Panc1 (cell line): Measurements from ENCODE around the gene RNGTT. TPM values are rescaled to one million over a fixed set of nuclear protein-coding genes. Genes with fewer than 3 reads are reported as not detected.

Source experiments
- ATAC-seq: fragments of 200-7000 bp; cut with Tn5 transposase; 2 replicates; pipeline ENCODE4 v1.9.1; 2020; ENCODE audit warnings: mild to moderate bottlenecking, moderate library complexity
- BruUV-seq: library from RNA; stranded (reverse); fragments of 400-500 nt; replicated peaks from 2 replicates; lab custom pipeline; 2021; lab: Mats Ljungman, UMichigan
- CTCF ChIA-PET: fragments of 300-600 bp; sonication (Branson Sonifier 250); formaldehyde crosslinking; loops from one replicate; lab custom pipeline; 2022; ENCODE audit warnings: antibody characterized with exemption; lab: Charles Lee
- POLR2A ChIA-PET: fragments of 300-600 bp; sonication (Branson Sonifier 250); formaldehyde crosslinking; loops from one replicate; lab custom pipeline; 2022; ENCODE audit warnings: antibody characterized with exemption; lab: Charles Lee
- DNase-seq: peaks from one replicate; pipeline ENCODE4 v3.0.0-alpha.2; 2010; ENCODE audit warnings: low read depth, low spot score
- H3K27ac ChIP-seq: 2 replicates; pipeline ENCODE4 v1.5.1; 2011; ENCODE audit warnings: mild to moderate bottlenecking, low read length, inconsistent platforms
- H3K27me3 ChIP-seq: fragments of 200-500 bp; sonication (Bioruptor generic); 2 replicates; pipeline ENCODE4 v1.6.0; 2014; ENCODE audit warnings: low read length, inconsistent platforms; ENCODE audit not compliant: control insufficient read depth, insufficient read depth
- H3K36me3 ChIP-seq: fragments of 200-500 bp; sonication (Bioruptor generic); 2 replicates; pipeline ENCODE4 v1.5.1; 2014; ENCODE audit warnings: inconsistent platforms, mild to moderate bottlenecking, low read length, moderate library complexity; ENCODE audit not compliant: control insufficient read depth, insufficient read depth
- H3K4me1 ChIP-seq: 2 replicates; pipeline ENCODE4 v1.5.1; 2011; ENCODE audit warnings: inconsistent platforms, mild to moderate bottlenecking, low read length, moderate library complexity; ENCODE audit not compliant: control insufficient read depth, insufficient read depth
- H3K4me3 ChIP-seq, 2 experiments: 2 replicates each; pipeline ENCODE4 v1.5.1; 2011 to 2012; ENCODE audit warnings: low read depth in 2 of 2, low read length in 2 of 2, mild to moderate bottlenecking in 2 of 2, inconsistent platforms in 1 of 2, moderate library complexity in 1 of 2
- H3K9me3 ChIP-seq: fragments of 200-500 bp; sonication (Bioruptor generic); 2 replicates; pipeline ENCODE4 v1.5.1; 2014; ENCODE audit warnings: low read depth, mild to moderate bottlenecking, inconsistent platforms, low read length, moderate library complexity; ENCODE audit not compliant: control insufficient read depth, insufficient read depth
- POLR2AphosphoS5 ChIP-seq: IDR thresholded peaks from 2 replicates; pipeline ENCODE4 v1.6.1; 2012; ENCODE audit warnings: mild to moderate bottlenecking, low read depth, low read length, moderate library complexity
- SIN3A ChIP-seq: IDR thresholded peaks from 2 replicates; pipeline ENCODE4 v1.6.1; 2012; ENCODE audit warnings: low read depth, mild to moderate bottlenecking, low read length, moderate library complexity, borderline replicate concordance; ENCODE audit not compliant: insufficient read depth
- TCF7L2 ChIP-seq: IDR thresholded peaks from 2 replicates; pipeline ENCODE4 v1.6.1; 2011; ENCODE audit warnings: mild to moderate bottlenecking, low read depth, low read length, inconsistent platforms
- in situ Hi-C: cut with HindIII; loops from 2 replicates; pipeline ENCODE4 v1.10.0; 2016; ENCODE audit warnings: low sequenced_read_pairs, low pct_unique_long_range_greater_than_20kb
- intact Hi-C: fragments of 100-400 bp; cut with micrococcal nuclease; formaldehyde crosslinking; loops from one replicate; pipeline ENCODE4 v1.10.0; 2022; ENCODE audit not compliant: unreplicated experiment
- total RNA-seq: library from RNA; stranded (reverse); gene quantifications from one replicate; pipeline ENCODE4 v1.2.1, GENCODE V29; 2021; ENCODE audit not compliant: unreplicated experiment
- TF ChIP-seq, protein P1 (sequence below), 2 experiments: IDR thresholded peaks; 2 replicates each; pipeline ENCODE4 v1.6.1; 2011 to 2012; ENCODE audit warnings: low read depth in 2 of 2, control low read depth in 1 of 2, low read length in 1 of 2, mild to moderate bottlenecking in 1 of 2, moderate library complexity in 1 of 2; ENCODE audit not compliant: insufficient read depth in 1 of 2
- TF ChIP-seq, protein P2 (sequence below): fragments of 450-650 bp; IDR thresholded peaks from 2 replicates; pipeline ENCODE4 v1.5.1; 2017; ENCODE audit warnings: mild to moderate bottlenecking

RNGTT gene
- total RNA-seq, 1 experiment from 2014 or later = 21.2 TPM

DNA sequence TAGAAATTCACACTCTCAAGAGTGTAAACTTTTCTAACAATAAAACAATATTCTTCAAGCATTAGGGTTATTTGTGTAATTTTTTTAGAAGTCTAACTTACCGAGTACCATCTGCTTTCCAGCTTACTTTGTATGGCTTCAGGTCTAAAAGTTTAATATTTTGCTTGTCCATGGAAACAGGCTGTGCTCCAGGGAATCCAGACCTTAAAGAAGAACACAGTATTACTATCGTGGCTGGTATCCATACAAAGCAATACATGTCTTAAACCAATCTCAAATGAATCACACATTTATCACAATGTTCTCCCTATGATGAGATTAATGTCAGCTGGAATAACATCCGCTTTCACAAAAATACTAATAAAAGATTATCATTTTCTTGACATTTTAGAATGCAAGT lies 73.0 kb downstream of the RNGTT start:
- in situ Hi-C loops (no loop called here), intact Hi-C loops (no loop called here)
- no TSS peak for BruUV-seq
- ChIA-PET CTCF (interaction anchor here (0.6 kb wide), 1 partner anchor 9 kb away, joined by 6 read pairs; no protein-coding TSS in a partner anchor), POLR2A (no interaction called here)
- Histone ChIP-seq H3K9me3 (peaks cover under 1% of the 10 kb centered on the region; the same call in 1 of the 2 replicates), H3K27me3 (no peaks in the 10 kb centered on the region), H3K36me3 (peaks cover 5% of the 10 kb centered on the region), H3K27ac (no peak overlapping the region), H3K4me3 (no peak overlapping the region), H3K4me1 (no peaks in the 10 kb centered on the region)
- DNase-seq = no peak
- no peak for TF ChIP-seq POLR2AphosphoS5
- TF ChIP-seq TCF7L2 = no peak
- TF ChIP-seq SIN3A = no peak
- TF ChIP-seq, protein P1, sequence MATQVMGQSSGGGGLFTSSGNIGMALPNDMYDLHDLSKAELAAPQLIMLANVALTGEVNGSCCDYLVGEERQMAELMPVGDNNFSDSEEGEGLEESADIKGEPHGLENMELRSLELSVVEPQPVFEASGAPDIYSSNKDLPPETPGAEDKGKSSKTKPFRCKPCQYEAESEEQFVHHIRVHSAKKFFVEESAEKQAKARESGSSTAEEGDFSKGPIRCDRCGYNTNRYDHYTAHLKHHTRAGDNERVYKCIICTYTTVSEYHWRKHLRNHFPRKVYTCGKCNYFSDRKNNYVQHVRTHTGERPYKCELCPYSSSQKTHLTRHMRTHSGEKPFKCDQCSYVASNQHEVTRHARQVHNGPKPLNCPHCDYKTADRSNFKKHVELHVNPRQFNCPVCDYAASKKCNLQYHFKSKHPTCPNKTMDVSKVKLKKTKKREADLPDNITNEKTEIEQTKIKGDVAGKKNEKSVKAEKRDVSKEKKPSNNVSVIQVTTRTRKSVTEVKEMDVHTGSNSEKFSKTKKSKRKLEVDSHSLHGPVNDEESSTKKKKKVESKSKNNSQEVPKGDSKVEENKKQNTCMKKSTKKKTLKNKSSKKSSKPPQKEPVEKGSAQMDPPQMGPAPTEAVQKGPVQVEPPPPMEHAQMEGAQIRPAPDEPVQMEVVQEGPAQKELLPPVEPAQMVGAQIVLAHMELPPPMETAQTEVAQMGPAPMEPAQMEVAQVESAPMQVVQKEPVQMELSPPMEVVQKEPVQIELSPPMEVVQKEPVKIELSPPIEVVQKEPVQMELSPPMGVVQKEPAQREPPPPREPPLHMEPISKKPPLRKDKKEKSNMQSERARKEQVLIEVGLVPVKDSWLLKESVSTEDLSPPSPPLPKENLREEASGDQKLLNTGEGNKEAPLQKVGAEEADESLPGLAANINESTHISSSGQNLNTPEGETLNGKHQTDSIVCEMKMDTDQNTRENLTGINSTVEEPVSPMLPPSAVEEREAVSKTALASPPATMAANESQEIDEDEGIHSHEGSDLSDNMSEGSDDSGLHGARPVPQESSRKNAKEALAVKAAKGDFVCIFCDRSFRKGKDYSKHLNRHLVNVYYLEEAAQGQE (IDR thresholded peaks at IDR 0.05; ENCODE audit: insufficient read depth in 1 of 2, low read depth in 2 of 2, low read length in 1 of 2) = no peak
- TF ChIP-seq, protein P2, sequence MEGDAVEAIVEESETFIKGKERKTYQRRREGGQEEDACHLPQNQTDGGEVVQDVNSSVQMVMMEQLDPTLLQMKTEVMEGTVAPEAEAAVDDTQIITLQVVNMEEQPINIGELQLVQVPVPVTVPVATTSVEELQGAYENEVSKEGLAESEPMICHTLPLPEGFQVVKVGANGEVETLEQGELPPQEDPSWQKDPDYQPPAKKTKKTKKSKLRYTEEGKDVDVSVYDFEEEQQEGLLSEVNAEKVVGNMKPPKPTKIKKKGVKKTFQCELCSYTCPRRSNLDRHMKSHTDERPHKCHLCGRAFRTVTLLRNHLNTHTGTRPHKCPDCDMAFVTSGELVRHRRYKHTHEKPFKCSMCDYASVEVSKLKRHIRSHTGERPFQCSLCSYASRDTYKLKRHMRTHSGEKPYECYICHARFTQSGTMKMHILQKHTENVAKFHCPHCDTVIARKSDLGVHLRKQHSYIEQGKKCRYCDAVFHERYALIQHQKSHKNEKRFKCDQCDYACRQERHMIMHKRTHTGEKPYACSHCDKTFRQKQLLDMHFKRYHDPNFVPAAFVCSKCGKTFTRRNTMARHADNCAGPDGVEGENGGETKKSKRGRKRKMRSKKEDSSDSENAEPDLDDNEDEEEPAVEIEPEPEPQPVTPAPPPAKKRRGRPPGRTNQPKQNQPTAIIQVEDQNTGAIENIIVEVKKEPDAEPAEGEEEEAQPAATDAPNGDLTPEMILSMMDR = no peak
- no peak for ATAC-seq

DNA sequence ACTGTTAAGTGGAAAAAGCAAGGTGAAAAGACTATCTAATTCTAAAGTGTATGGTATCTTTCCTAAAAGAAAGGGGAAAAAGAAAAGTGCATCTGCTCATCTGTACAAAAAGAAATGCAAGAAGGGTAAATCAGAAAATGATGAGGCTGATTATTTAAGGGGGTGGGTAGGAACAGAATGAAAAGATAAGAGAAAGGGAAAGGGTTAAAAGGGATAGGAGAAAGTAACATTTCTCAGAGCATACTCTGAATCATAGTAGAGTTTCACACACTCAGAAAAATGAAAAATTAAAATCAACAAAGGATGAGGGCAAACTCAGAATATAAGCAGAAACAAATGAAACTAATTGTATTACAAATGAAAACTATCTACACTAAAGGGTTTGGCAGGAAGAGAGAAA lies 79.1 kb downstream of the RNGTT start:
- DNase-seq (no peak), ATAC-seq (no peak)
- POLR2A ChIA-PET = no interaction called here
- TF ChIP-seq, protein P1 (IDR thresholded peaks at IDR 0.05; ENCODE audit: insufficient read depth in 1 of 2, low read depth in 2 of 2, low read length in 1 of 2) = no peak
- no peak for TF ChIP-seq TCF7L2
- TF ChIP-seq, protein P2 = no peak
- TF ChIP-seq SIN3A = no peak
- no peak for TF ChIP-seq POLR2AphosphoS5
- Histone ChIP-seq H3K27ac (no peak overlapping the region), H3K4me3 (no peak overlapping the region), H3K4me1 (no peaks in the 10 kb centered on the region; the same call in 1 of the 2 replicates), H3K9me3 (peaks cover 3% of the 10 kb centered on the region; the same call in 1 of the 2 replicates), H3K36me3 (peaks cover 5% of the 10 kb centered on the region; the same call in 1 of the 2 replicates), H3K27me3 (no peaks in the 10 kb centered on the region)
- BruUV-seq = no TSS peak
- CTCF ChIA-PET = no interaction called here
- in situ Hi-C loops (no loop called here), intact Hi-C loops (no loop called here)
